Mononuclear cell (primary cell): Measurements from ENCODE around the gene TUBA8. TPM values are rescaled to one million over a fixed set of nuclear protein-coding genes. Genes with fewer than 3 reads are reported as not detected.
A peak's percentile ranks its signal among the peaks of the same experiment; 100 is the strongest.
"Not testable (repeated sequence)": the region's sequence is repeated elsewhere in the genome, so short reads cannot be mapped to it uniquely, and the experiment has no call there.

Experiments used
- H3K27me3 ChIP-seq: 2 replicates; pipeline ENCODE4 v1.6.0; 2011; ENCODE audit warnings: low read length, control low read depth; ENCODE audit not compliant: insufficient read depth
- H3K4me1 ChIP-seq: 2 replicates; pipeline ENCODE4 v1.5.1; 2011; ENCODE audit warnings: mild to moderate bottlenecking, low read length, control low read depth; ENCODE audit not compliant: insufficient read depth
- H3K4me3 ChIP-seq: 2 replicates; pipeline ENCODE4 v1.5.1; 2011; ENCODE audit warnings: mild to moderate bottlenecking, low read length, moderate library complexity
- H3K9me3 ChIP-seq: 2 replicates; pipeline ENCODE4 v1.5.1; 2011; ENCODE audit warnings: low read depth, mild to moderate bottlenecking, control low read depth, low read length
- total RNA-seq: library from RNA; depleted of rRNA; stranded (reverse); fragments of >200 nt; gene quantifications from one replicate; pipeline ENCODE4 v1.2.3, GENCODE V29; 2012

Gene TUBA8
- total RNA-seq, 1 donor, result 7.7 TPM

DNA sequence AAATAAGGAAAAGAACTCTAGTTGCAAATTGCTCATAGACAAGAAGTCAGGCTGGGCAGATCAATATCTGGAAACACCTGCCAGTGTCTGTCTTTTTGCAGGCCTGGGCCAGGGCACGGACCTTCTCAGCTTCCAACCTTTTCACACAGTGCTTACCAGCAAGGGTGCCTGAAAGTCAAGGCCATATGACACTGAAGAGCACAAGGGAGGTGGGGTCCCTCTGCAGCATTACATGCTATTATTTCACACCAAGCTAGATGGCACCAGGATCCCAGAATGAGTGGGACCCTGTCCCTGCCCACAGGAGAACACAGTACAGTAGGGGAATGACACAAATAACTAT is 38.7 kb upstream of the TUBA8 start:
- Histone ChIP-seq H3K27me3 (no peaks in the 10 kb centered on the region), H3K4me3 (no peak overlapping the region), H3K9me3 (no peaks in the 10 kb centered on the region), H3K4me1 (peaks cover 14% of the 10 kb centered on the region)

DNA sequence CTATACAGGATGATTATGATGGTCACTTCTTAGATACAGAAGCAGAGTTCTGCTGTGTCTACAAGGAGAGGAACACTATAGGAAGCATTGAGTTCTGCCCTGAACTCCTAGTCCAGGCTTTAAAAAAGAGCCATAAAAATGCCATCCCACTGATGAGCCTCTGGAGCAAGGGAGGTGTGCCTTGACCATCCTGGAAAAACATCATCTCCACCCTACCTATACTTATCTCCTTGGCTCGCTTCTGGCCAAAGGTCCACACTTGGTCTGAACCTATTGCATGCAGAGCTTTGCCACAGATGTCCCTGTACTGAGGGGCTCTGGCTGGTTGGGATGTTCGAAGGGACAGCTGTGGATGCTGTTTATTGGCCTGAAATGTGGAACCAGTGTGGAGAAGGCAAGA is 37.1 kb upstream of the TUBA8 start:
- peaks cover 22% of the 10 kb centered on the region for H3K4me1 ChIP-seq
- H3K4me3 ChIP-seq, result no peak overlapping the region
- no peaks in the 10 kb centered on the region for H3K27me3 ChIP-seq
- H3K9me3 ChIP-seq, result no peaks in the 10 kb centered on the region

DNA sequence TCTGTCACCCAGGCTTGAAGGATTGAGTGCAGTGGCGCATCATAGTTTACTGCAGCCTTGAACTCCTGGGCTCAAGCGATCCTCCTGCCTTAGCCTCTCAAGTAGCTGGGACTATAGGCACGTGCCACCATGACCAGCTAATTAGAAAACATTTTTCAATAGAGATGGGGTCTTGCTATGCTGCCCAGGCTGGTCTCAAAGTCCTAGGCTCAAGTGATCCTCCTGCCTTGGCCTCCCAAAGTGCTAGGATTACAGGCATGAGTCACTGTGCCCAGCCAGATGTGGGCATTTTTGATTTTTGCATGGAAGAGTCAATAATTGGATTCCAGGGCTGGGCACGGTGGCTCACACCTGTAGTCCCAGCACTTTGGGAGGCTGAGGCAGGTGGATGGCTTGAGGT is 36.7 kb upstream of the TUBA8 start:
- not testable (repeated sequence) for H3K27me3 ChIP-seq, H3K9me3 ChIP-seq, H3K4me3 ChIP-seq
- H3K4me1 ChIP-seq, result peaks cover 27% of the 10 kb centered on the region

DNA sequence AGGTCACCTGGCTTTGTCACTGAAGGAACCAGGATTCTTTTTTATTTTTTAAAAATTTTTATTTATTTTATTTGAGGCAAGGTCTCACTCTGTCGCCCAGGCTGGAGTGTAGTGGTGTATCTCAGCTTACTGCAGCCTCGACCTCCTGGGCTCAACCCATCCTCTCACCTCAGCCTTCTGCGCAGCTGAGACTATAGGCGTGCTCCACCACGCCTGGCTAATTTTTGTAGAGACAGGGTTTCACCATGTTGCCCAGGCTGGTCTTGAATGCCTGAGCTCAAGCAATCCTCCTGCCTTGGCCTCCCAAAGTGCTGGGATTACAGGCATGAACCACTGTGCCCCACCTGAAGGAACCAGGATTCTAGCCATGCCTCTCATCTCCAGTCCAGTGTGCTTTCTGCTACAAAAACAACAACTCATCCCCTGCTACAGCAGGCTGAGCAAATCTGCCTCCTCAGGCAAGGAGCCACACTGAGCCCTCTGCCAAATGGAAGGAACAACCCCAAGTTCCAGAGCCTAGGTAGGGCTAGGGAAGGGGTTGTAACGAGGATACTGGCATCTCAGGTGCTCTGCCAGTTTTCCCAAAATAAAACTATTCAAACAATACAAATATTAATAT is 35.4 kb upstream of the TUBA8 start:
- no peaks in the 10 kb centered on the region for H3K9me3 ChIP-seq
- no peaks in the 10 kb centered on the region for H3K27me3 ChIP-seq
- no peak overlapping the region for H3K4me3 ChIP-seq
- H3K4me1 ChIP-seq, result peaks cover 28% of the 10 kb centered on the region

DNA sequence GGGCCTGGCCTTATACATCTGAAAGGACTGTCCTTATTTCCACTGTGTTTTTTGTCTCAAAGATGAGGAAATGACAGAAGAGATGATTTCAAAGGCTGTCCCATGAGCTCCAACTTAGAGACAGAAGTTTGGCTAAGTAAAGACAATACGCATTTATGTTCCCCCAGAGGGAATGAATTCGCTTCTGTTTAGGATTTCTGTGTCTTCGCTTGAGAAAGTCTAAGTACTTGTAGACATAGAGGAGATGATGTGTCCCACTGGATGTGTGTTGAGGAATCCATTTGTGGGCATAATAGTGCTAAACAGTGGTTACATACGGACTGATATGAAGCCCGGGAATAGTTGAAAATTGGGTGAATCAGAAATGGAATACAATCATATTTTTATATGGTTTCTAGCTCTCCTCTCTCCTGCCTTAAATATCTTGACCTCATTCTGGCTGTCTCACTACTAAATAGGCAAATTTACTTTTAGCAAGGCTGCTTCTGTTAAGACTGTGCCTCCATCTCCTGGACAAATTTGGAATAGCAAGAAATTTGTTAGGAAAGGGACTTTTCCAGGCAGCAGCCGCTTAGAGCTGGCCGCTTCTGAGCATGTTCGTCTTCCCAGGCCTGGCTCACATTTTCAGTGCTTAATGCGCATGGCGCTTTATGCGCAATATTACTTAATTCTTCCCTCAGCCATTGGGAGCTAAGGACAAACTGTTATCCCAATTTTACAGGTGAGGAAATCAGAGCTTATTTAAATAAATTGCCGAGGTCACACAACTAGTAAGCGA is 34.7 kb upstream of the TUBA8 start:
- peaks cover 28% of the 10 kb centered on the region for H3K4me1 ChIP-seq
- no peak overlapping the region for H3K4me3 ChIP-seq
- H3K9me3 ChIP-seq, result no peaks in the 10 kb centered on the region
- no peaks in the 10 kb centered on the region for H3K27me3 ChIP-seq

DNA sequence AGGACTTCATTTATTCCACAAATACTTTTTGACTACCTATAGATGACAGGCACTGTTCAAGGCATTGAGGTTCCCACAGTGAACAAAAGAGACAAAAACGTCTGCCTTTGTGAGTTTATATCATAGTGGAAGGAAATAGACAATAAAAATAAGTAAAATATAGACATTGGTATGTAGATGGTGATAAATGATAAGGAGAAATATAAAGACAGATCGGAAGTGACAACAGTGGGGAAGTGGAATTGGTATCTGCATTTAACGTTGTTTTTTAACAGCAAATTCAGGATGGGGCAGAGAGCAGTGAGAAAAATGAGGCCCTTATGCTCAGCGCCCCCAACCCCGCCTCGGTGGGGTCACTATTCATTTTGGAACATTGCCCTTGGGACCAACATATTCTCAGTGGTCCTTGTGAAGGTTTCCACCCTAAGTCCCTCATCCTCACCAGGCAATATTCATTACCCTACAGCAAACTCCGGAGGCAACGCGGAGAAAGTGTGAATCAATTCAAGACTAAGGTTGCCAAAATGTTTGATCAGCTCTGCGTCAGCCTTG is 33.4 kb upstream of the TUBA8 start:
- Histone ChIP-seq H3K4me3 (peak overlapping the region; percentile 87), H3K9me3 (no peaks in the 10 kb centered on the region), H3K27me3 (no peaks in the 10 kb centered on the region), H3K4me1 (peaks cover 32% of the 10 kb centered on the region)

DNA sequence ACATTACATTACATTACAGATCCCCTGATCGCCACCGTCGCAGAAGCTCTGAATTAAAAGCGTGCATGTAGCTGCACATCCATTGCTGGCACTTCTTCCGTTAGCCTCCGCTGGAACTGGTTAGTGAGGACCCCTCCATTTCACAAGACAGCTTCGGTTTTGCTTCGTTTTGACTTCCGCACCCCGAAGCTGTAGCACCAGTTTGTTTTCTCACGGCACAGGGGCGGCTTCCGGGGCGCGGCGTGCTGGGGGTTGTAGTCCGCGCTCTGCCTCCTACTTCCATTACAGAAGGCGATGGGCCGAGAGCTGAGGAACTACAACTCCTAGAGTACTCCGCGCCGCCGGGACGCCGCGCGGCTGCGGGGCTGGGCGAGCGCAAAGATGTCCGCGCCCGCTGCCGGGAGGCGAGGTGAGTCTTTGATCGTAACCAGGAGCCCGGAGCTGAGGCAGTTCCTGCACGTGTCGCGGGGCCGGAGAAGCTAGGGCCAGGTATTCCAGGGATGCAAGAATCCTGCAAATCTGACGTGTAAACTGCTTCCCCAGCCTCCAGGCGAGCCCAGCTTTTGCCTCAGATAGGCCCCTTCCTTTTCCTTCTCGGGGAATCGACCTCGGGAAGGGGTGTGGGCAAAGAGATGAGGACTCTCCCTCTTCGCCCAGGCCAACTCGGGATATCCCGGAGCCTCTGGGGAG is 32.8 kb upstream of the TUBA8 start, which contains the start of gene PEX26:
PEX26 (plus strand) TSS at position 352 of the 690 bp plus-strand sequence. CDS start 387 bp downstream, outside the sequence.
- peaks cover 32% of the 10 kb centered on the region for H3K4me1 ChIP-seq
- H3K27me3 ChIP-seq, result no peaks in the 10 kb centered on the region
- H3K4me3 ChIP-seq, result peak within 1 kb of the TSS; percentile 87
- H3K9me3 ChIP-seq, result no peaks in the 10 kb centered on the region

DNA sequence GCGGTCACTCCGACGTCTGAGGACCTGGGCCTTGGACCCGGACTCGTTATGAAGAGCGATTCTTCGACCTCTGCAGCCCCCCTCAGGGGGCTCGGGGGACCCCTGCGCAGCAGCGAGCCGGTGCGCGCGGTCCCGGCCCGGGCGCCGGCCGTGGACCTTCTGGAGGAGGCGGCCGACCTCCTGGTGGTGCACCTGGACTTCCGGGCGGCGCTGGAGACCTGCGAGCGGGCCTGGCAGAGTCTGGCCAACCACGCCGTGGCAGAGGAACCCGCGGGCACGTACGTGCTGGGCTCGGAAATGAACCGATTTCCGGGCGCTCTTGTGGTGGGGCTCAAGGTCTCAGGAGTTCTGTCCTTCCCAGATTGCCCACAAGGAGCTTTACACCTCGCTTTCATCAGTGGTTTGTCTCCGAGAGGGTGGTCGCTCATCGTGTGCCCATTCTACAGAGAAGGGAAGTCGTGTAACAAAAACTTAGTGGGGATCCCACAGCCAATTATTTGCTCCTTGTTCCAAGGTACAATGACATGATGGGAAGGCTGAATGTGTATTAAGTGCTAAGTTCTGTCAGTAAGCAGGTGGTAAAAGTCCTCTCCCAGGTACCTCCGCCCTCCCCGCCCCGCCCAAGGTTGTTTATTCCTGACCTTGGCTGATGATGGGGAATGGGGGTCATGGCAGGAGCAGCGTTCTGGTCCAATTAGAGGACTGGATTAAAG is 32.1 kb upstream of the TUBA8 start:
- H3K9me3 ChIP-seq, result no peaks in the 10 kb centered on the region

DNA sequence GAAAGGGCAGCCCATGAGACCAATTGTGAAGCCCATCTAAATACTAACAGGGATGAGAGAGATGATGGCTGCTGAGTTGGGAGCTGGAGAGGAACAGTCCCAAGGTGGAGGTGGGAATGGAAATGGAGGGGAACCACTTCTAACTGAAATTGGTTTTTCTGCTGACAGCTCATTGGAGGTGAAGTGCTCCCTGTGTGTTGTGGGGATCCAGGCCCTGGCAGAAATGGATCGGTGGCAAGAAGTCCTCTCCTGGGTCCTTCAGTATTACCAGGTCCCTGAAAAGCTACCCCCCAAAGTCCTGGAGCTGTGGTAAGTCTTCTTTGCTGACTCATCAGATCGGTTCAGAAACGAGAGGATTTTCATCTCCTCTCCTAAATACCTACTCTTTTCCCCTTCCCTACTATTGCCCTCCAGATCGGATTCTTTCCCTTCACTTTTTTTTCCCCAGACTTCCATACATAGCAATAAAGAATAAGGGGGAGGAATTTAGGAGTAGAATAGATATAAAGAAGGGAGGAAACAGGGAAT is 30.8 kb upstream of the TUBA8 start:
- H3K27me3 ChIP-seq, result no peaks in the 10 kb centered on the region

More for the DNA sequence above, 32.1 kb upstream of the TUBA8 start:
- H3K4me1 ChIP-seq, result peaks cover 32% of the 10 kb centered on the region
- no peaks in the 10 kb centered on the region for H3K27me3 ChIP-seq
- peak overlapping the region; percentile 87 for H3K4me3 ChIP-seq

DNA sequence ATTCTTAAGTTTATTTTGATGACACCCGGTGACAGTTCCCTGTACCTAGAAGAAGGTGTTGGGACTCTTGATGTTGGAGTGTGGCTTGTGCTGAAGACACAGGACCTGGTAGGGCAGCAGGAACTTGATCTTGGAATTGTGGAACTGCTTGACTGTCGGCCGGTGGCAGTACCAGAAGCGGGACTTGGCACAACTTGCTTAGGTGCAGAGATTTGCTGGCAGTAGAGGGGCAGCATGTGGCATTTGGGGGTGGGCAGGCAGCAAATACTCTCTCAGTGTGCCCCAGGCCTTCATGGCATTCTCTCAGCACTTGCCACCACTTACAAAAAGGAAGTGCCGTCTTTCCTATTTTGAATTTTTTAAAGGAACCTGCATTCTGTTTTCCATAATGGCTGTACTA is 29.2 kb upstream of the TUBA8 start:
- no peaks in the 10 kb centered on the region for H3K27me3 ChIP-seq
- H3K4me3 ChIP-seq, result no peak overlapping the region
- H3K9me3 ChIP-seq, result no peaks in the 10 kb centered on the region
- H3K4me1 ChIP-seq, result peaks cover 27% of the 10 kb centered on the region

More for the DNA sequence above, 30.8 kb upstream of the TUBA8 start:
- Histone ChIP-seq H3K4me1 (peaks cover 32% of the 10 kb centered on the region), H3K4me3 (no peak overlapping the region), H3K9me3 (no peaks in the 10 kb centered on the region)

DNA sequence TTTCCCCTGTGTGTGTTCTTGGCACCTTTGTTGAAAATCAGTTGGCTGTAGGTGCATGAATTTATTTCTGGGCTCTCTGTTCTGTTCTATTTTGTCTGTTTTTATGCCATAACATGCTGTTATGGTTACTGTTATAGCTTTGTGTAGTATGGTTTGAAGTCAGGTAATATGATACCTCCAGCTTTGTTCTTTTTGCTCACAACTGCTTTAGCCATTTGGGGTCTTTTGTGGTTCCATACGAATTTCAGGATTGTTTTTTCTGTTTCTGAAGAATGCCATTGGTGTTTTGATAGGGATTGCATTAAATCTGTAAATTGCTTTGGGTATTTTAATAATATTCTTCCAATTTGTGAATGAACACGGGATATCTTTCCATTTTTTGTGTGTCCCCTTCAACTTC is 28.1 kb upstream of the TUBA8 start:
- Histone ChIP-seq H3K4me3 (no peak overlapping the region), H3K9me3 (no peaks in the 10 kb centered on the region), H3K4me1 (peaks cover 18% of the 10 kb centered on the region), H3K27me3 (no peaks in the 10 kb centered on the region)

DNA sequence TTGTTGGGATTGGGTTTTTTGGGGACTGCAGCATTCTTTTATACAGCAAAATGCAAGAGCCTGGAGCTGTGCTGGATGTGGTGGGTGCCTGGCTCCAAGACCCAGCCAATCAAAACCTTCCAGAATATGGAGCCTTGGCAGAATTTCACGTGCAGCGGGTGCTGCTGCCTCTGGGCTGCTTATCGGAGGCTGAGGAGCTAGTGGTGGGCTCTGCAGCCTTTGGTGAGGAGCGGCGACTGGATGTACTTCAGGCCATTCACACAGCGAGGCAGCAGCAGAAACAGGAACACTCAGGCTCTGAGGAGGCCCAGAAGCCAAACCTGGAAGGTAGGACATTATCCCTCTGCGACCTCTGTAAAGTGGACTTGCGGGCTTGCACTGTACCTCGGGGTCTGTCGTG is 27.2 kb upstream of the TUBA8 start:
- H3K9me3 ChIP-seq, result no peaks in the 10 kb centered on the region
- no peaks in the 10 kb centered on the region for H3K27me3 ChIP-seq
- H3K4me3 ChIP-seq, result no peak overlapping the region
- peaks cover 15% of the 10 kb centered on the region for H3K4me1 ChIP-seq

DNA sequence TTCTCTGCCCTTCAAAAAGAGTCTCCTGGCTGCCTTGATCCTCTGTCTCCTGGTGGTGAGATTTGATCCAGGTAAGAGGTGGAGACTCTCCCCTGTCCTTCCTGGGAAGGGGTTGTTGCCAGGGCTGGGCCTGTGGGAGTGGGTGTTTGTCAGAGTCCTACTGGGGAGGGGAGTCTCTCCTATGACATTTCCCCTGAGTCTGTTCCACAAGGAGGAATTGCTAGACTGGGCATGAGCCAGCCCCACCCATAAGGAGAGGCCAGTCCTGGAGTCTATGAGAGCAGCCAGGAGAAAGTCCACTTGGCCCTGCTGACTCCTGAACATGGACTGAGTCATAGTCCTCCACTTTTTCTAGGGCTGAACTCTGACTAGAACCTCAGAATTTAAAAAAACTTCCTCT is 25.4 kb upstream of the TUBA8 start:
- Histone ChIP-seq H3K9me3 (no peaks in the 10 kb centered on the region), H3K4me3 (no peak overlapping the region), H3K27me3 (no peaks in the 10 kb centered on the region), H3K4me1 (peaks cover 4% of the 10 kb centered on the region)

DNA sequence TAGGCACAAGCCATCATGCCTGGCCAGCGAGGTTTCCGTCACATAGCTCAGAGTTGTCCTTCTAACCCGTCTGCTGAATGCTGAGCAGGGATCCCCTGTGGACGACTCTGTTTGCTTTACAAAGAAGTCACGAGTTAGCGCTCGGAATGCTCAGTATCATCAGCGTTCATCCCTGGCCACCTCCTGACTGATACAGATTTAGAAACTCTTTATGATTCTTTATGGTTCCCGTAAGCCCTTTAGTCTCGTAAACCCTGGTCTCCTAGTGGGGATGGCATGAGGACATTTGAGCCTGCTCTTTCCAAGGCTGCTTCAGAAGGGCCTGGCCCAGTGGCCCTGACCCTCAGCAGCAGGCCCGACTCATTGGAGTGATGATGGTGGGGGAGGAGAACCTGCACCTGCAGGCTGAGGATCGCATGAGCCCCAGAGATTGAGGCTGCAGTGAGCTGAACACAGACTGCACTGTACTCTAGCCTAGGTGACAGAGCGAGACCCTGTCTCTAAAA is 23.2 kb upstream of the TUBA8 start:
- Histone ChIP-seq H3K27me3 (no peaks in the 10 kb centered on the region), H3K4me3 (no peak overlapping the region), H3K4me1 (no peaks in the 10 kb centered on the region), H3K9me3 (no peaks in the 10 kb centered on the region)
